Measurements from ENCODE around the gene YY1.
A peak's percentile ranks its signal among the peaks of the same experiment; 100 is the strongest.

Gene YY1

GRCh38 chr14:100212476-100213333, 26.2 kb upstream of the YY1 start:
- H3K79me2 ChIP-seq (ENCODE audit: insufficient read depth, low read length): peaks cover 52% of the 10 kb centered on the region
- no peak for TF ChIP-seq EZH2phosphoT487 (IDR thresholded peaks at IDR 0.05; ENCODE audit: borderline replicate concordance)
- TF ChIP-seq, protein P1, sequence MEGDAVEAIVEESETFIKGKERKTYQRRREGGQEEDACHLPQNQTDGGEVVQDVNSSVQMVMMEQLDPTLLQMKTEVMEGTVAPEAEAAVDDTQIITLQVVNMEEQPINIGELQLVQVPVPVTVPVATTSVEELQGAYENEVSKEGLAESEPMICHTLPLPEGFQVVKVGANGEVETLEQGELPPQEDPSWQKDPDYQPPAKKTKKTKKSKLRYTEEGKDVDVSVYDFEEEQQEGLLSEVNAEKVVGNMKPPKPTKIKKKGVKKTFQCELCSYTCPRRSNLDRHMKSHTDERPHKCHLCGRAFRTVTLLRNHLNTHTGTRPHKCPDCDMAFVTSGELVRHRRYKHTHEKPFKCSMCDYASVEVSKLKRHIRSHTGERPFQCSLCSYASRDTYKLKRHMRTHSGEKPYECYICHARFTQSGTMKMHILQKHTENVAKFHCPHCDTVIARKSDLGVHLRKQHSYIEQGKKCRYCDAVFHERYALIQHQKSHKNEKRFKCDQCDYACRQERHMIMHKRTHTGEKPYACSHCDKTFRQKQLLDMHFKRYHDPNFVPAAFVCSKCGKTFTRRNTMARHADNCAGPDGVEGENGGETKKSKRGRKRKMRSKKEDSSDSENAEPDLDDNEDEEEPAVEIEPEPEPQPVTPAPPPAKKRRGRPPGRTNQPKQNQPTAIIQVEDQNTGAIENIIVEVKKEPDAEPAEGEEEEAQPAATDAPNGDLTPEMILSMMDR (conservative IDR thresholded peaks at IDR 0.05; ENCODE audit: low read length): no peak
- H3K9me3 ChIP-seq (ENCODE audit: insufficient read depth, low read depth, low read length): no peaks in the 10 kb centered on the region
- H2AFZ ChIP-seq (ENCODE audit: low read length): no peak overlapping the region
- peak overlapping the region; percentile 93 for H3K9ac ChIP-seq (ENCODE audit: low read depth, low read length, poor library complexity, severe bottlenecking)
- H3K9me2 ChIP-seq (replicated peaks; ENCODE audit: low read depth, low read length): no peaks in the 10 kb centered on the region
- H3K4me3 ChIP-seq (ENCODE audit: low read length, poor library complexity, severe bottlenecking): peak overlapping the region; percentile 93
- H3F3A ChIP-seq (ENCODE audit: low read depth): peaks cover 7% of the 10 kb centered on the region; the same call in 1 of the 2 replicates
- H3K27me3 ChIP-seq (ENCODE audit: insufficient read depth, low read length, poor library complexity, severe bottlenecking): no peaks in the 10 kb centered on the region
- H4K20me1 ChIP-seq (ENCODE audit: insufficient read depth, low read length, poor library complexity, severe bottlenecking): no peaks in the 10 kb centered on the region
- H3K36me3 ChIP-seq (ENCODE audit: insufficient read depth, low read length): no peaks in the 10 kb centered on the region
- H3K4me1 ChIP-seq (ENCODE audit: insufficient read depth, low read length, poor library complexity, severe bottlenecking): peaks cover 20% of the 10 kb centered on the region
- H3K4me2 ChIP-seq (ENCODE audit: low read depth, low read length, poor library complexity, severe bottlenecking): peak overlapping the region; percentile 90

DNA sequence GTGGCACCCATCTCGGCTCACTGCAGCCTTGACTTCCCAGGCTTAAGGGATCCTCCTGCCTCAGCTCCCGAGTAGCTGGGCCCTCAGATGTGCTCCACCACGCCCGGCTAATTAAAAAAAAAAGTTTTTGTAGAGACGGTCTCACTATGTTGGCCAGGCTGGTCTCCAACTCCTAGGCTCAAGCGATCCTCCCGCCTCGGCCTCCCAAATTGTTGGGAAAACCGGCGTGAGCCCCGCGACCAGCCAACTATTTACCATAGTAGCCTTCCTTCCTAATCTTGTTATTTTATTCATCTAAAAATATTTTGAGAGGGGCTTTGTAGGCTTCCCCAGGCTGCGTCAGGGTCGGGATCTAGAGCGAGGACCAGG, 25.4 kb upstream of the YY1 start:
- H3K9me3 ChIP-seq (ENCODE audit: insufficient read depth, low read depth, low read length): no peaks in the 10 kb centered on the region
- H3K36me3 ChIP-seq (ENCODE audit: insufficient read depth, low read length): no peaks in the 10 kb centered on the region
- peaks cover 20% of the 10 kb centered on the region for H3K4me1 ChIP-seq (ENCODE audit: insufficient read depth, low read length, poor library complexity, severe bottlenecking)
- H3K9ac ChIP-seq (ENCODE audit: low read depth, low read length, poor library complexity, severe bottlenecking): peak overlapping the region; percentile 93
- H2AFZ ChIP-seq (ENCODE audit: low read length): no peak overlapping the region
- peaks cover 60% of the 10 kb centered on the region for H3K79me2 ChIP-seq (ENCODE audit: insufficient read depth, low read length)
- H3K4me2 ChIP-seq (ENCODE audit: low read depth, low read length, poor library complexity, severe bottlenecking): peak overlapping the region; percentile 90
- no peaks in the 10 kb centered on the region for H3K27me3 ChIP-seq (ENCODE audit: insufficient read depth, low read length, poor library complexity, severe bottlenecking)
- H3K4me3 ChIP-seq (ENCODE audit: low read length, poor library complexity, severe bottlenecking): peak overlapping the region; percentile 93
- H3F3A ChIP-seq (ENCODE audit: low read depth): peaks cover 7% of the 10 kb centered on the region; the same call in 1 of the 2 replicates
- H3K9me2 ChIP-seq (replicated peaks; ENCODE audit: low read depth, low read length): no peaks in the 10 kb centered on the region
- TF ChIP-seq, protein P1 (conservative IDR thresholded peaks at IDR 0.05; ENCODE audit: low read length): no peak
- TF ChIP-seq EZH2phosphoT487 (IDR thresholded peaks at IDR 0.05; ENCODE audit: borderline replicate concordance): no peak
- no peaks in the 10 kb centered on the region for H4K20me1 ChIP-seq (ENCODE audit: insufficient read depth, low read length, poor library complexity, severe bottlenecking)

DNA sequence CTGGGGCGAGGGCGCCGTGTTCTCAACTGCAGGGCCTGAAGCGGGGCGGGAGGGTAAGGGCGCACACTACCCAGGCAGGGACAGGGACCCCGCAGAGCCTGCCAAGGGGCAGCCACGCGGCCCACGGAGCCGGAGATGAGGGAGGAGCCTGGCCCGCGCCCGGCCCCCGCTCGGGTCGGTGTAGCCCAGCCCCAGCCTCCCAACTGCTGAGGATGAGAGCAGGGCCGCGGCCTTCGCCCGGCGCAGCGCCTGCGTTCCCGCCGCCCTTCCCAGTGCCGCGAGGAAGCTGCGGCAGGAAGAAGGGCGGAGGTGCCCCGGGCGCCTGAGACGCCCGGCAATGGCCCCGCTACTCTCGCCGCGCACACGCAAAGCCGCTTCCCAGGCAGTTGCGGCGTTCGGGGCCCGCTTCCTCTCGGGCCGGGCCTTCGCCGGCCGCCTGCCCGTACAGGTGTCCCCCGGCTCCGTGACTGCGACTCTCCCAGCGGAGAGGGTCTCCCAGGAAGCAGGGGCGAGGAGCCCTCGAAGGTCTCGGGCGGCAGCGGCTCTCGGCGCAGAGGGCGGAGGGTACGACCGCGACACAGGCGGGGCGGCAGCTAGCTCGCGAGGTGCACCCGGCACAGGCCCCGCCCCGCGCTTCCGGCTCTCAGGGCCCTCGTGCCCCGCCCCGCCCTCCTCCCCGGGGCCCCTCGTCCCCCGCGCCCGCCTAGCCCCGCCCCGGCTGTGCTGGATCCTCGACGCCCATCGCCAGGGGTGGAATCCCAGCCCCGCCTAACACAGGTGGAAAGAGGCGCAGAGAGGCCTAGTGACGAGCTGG, 24.8 kb upstream of the YY1 start:
- H2AFZ ChIP-seq (ENCODE audit: low read length): peak overlapping the region; percentile 92
- H3K4me2 ChIP-seq (ENCODE audit: low read depth, low read length, poor library complexity, severe bottlenecking): peak overlapping the region; percentile 90
- peaks cover 7% of the 10 kb centered on the region; the same call in 1 of the 2 replicates for H3F3A ChIP-seq (ENCODE audit: low read depth)
- no peaks in the 10 kb centered on the region for H3K9me3 ChIP-seq (ENCODE audit: insufficient read depth, low read depth, low read length)
- no peaks in the 10 kb centered on the region for H4K20me1 ChIP-seq (ENCODE audit: insufficient read depth, low read length, poor library complexity, severe bottlenecking)
- no peaks in the 10 kb centered on the region for H3K27me3 ChIP-seq (ENCODE audit: insufficient read depth, low read length, poor library complexity, severe bottlenecking)
- no peaks in the 10 kb centered on the region for H3K36me3 ChIP-seq (ENCODE audit: insufficient read depth, low read length)
- H3K79me2 ChIP-seq (ENCODE audit: insufficient read depth, low read length): peaks cover 65% of the 10 kb centered on the region
- H3K4me3 ChIP-seq (ENCODE audit: low read length, poor library complexity, severe bottlenecking): peak overlapping the region; percentile 93
- H3K9ac ChIP-seq (ENCODE audit: low read depth, low read length, poor library complexity, severe bottlenecking): peak overlapping the region; percentile 93
- TF ChIP-seq, protein P1 (conservative IDR thresholded peaks at IDR 0.05; ENCODE audit: low read length): no peak
- no peak for TF ChIP-seq EZH2phosphoT487 (IDR thresholded peaks at IDR 0.05; ENCODE audit: borderline replicate concordance)
- peaks cover 20% of the 10 kb centered on the region for H3K4me1 ChIP-seq (ENCODE audit: insufficient read depth, low read length, poor library complexity, severe bottlenecking)
- no peaks in the 10 kb centered on the region for H3K9me2 ChIP-seq (replicated peaks; ENCODE audit: low read depth, low read length)

Data from Loucy (cell line).